Ascending aorta (tissue), 2 donors: ENCODE data around the gene PLCB1. TPM values are rescaled to one million over a fixed set of nuclear protein-coding genes. Genes with fewer than 3 reads are reported as not detected.

Source experiments
- DNase-seq, 2 donors: peaks; one replicate each; pipeline ENCODE4 v3.0.0-alpha.2; 2019; ENCODE audit warnings: low spot score in 2 of 2
- H3K27ac ChIP-seq, 2 donors: fragments of 200-600 bp; sonication (generic); one replicate each; pipeline ENCODE4 v1.5.1; 2016 to 2017; ENCODE audit warnings: mild to moderate bottlenecking in 1 of 2
- H3K27me3 ChIP-seq: fragments of 200-600 bp; sonication (generic); one replicate; pipeline ENCODE4 v1.5.1; 2017
- H3K36me3 ChIP-seq, 2 donors: fragments of 200-600 bp; sonication (generic); one replicate each; pipeline ENCODE4 v1.5.1; 2016
- H3K4me1 ChIP-seq, 2 donors: fragments of 200-600 bp; sonication (generic); one replicate each; pipeline ENCODE4 v1.5.1; 2016 to 2017; ENCODE audit warnings: mild to moderate bottlenecking in 1 of 2
- H3K4me3 ChIP-seq, 2 donors: fragments of 200-600 bp; sonication (generic); one replicate each; pipeline ENCODE4 v1.5.1; 2016 to 2017; ENCODE audit warnings: mild to moderate bottlenecking in 1 of 2
- H3K9me3 ChIP-seq, 2 donors: fragments of 200-600 bp; sonication (generic); one replicate each; pipeline ENCODE4 v1.5.1; 2016
- intact Hi-C: fragments of 100-400 bp; cut with DNase I; formaldehyde crosslinking; loops from one replicate; pipeline ENCODE4 v1.15.1; 2023
- total RNA-seq: library from RNA; depleted of rRNA; stranded (reverse); fragments of >200 nt; gene quantifications from one replicate; pipeline ENCODE4 v1.1.0, GENCODE V29; 2016
- TF ChIP-seq, protein P1 (sequence below), 3 experiments: fragments of 200-600 bp in 2 of 3; fragments of 450-650 bp in 1 of 3; sonication (generic) in 2 of 3; IDR thresholded peaks; one replicate each; pipeline ENCODE4 v1.5.1; 2016 to 2019; ENCODE audit warnings: antibody characterized with exemption in 3 of 3, mild to moderate bottlenecking in 1 of 3, moderate library complexity in 1 of 3

PLCB1 gene
- total RNA-seq, 1 donor from 2014 or later, result 22.9 TPM

DNA sequence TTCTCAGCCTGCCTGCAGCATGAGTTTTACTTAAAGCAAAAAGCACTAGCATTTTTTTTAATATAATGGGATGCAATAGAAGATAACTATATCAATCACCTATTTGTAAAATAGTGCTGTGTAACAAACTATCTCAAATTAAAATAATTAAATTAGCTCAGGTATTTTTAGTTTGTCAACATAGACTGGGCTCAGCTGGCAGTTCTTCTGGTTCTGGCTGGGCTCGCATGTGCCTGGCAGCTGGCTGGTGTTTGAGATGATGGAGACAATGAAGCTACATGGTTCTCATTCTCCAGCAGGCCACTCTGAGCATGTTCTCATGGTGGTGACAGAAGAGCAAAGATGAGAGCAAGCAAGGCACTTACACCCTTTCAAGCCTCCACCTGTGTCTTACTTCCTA is 181.0 kb downstream of the PLCB1 start:
- Histone ChIP-seq H3K27ac (no peak overlapping the region), H3K36me3 (no peaks in the 10 kb centered on the region), H3K4me3 (no peak overlapping the region), H3K9me3 (no peaks in the 10 kb centered on the region), H3K27me3 (no peaks in the 10 kb centered on the region), H3K4me1 (no peaks in the 10 kb centered on the region)
- no peak for DNase-seq
- TF ChIP-seq, protein P1, sequence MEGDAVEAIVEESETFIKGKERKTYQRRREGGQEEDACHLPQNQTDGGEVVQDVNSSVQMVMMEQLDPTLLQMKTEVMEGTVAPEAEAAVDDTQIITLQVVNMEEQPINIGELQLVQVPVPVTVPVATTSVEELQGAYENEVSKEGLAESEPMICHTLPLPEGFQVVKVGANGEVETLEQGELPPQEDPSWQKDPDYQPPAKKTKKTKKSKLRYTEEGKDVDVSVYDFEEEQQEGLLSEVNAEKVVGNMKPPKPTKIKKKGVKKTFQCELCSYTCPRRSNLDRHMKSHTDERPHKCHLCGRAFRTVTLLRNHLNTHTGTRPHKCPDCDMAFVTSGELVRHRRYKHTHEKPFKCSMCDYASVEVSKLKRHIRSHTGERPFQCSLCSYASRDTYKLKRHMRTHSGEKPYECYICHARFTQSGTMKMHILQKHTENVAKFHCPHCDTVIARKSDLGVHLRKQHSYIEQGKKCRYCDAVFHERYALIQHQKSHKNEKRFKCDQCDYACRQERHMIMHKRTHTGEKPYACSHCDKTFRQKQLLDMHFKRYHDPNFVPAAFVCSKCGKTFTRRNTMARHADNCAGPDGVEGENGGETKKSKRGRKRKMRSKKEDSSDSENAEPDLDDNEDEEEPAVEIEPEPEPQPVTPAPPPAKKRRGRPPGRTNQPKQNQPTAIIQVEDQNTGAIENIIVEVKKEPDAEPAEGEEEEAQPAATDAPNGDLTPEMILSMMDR (IDR thresholded peaks at IDR 0.05), result no peak
- intact Hi-C loops, result no loop called here

DNA sequence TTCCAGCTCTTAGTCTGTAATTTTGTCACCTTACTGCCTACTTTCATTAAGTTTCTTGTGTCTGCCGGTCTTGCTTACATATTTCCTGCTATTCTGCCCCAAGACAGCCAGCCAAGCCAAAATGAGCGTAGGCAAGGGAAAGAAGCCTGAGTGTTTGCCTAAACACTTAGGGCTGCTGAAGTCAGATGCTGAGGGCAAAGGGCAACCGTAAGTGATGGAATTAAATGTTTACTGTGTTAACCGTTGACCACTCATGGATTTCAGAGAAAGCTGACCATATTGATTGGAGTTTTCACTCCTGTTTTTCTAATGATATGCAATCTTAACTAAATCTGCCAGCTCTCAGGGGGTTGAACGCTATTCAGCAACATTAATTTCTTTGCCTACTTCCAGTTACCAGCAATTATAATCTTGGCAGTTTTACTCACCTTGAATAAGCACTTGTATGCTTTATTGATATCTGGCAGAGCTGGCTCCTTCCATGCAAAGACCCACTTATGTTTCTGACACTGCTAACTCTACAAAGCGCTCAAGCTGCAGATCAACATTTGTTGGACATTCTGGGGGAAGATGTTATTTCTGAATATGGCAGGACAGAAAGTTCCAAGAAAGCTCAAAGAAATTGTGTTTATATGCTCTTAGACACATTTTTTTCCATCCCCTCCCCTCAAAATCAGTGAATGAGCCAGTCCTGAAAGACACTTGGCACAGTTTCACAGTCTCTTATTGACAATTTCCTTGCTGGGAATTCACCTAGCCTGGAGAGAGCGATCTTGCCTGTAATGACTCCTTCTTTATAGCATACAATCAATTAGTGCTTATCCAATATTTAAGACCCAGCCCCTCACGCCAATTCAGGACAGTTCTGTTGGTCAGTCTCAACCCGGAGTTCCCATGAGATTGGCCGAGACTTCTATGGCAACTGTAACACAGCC is 183.8 kb downstream of the PLCB1 start:
- intact Hi-C loops, result no loop called here
- H3K9me3 ChIP-seq, result no peaks in the 10 kb centered on the region

DNA sequence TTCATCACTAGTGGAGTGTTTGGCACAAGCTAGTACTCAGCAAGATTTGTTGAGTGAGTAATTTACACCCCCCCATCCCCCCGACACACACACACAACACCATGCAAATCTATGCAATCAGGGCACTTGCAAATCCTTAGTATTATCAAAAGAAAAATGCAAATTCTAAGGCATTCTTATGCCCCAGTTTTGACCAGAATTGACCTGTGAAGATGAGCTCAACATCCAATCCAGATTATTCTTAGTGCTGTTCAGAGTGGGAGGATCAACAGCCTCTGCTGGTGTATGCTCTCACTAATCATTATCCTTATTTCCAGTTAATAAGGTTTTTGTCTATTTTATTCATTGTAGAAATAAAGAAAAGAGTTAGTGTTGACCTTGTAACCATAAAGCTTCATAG is 185.4 kb downstream of the PLCB1 start:
- intact Hi-C loops, result no loop called here
- H3K9me3 ChIP-seq, result no peaks in the 10 kb centered on the region
- no peak overlapping the region for H3K27ac ChIP-seq
- no peak overlapping the region for H3K4me3 ChIP-seq
- TF ChIP-seq, protein P1 (IDR thresholded peaks at IDR 0.05), result no peak
- H3K4me1 ChIP-seq, result no peaks in the 10 kb centered on the region
- DNase-seq, result no peak
- H3K27me3 ChIP-seq, result no peaks in the 10 kb centered on the region
- no peaks in the 10 kb centered on the region for H3K36me3 ChIP-seq

More for the DNA sequence above, 183.8 kb downstream of the PLCB1 start:
- Histone ChIP-seq H3K27me3 (no peaks in the 10 kb centered on the region), H3K4me3 (no peak overlapping the region), H3K27ac (no peak overlapping the region), H3K4me1 (no peaks in the 10 kb centered on the region), H3K36me3 (no peaks in the 10 kb centered on the region)
- DNase-seq, result no peak
- TF ChIP-seq, protein P1 (IDR thresholded peaks at IDR 0.05), result no peak

DNA sequence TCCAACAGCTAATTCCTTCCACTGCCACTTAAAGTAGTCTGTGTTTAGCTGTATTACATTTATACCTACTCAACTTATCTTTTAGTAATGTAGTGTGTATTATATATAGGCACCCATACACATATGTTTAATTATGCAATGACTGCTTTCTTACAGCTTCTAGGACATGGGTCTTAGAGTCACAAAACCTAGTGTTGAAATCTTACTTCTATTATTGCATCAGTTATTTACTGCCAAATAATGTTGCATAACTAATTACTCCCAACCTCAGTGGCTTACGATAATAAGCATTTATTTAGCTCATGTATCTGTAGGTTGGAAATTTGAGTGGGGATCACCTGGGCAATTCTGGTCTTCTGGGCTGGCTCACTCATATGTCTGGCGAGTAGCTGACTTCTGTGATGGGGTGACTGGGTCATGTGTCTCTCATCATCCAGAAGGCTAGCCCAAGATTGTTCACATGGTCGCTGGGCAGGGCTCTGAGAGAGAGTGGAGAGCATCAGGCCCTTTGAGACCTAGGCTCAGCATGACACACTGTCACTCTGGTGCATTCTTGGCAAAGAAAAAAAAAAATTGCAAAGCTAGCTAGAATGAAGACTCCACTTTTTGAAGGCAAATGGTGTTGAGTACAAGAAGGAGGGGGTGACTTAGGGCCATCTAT is 187.0 kb downstream of the PLCB1 start:
- Histone ChIP-seq H3K9me3 (no peaks in the 10 kb centered on the region), H3K36me3 (no peaks in the 10 kb centered on the region), H3K4me3 (no peak overlapping the region), H3K4me1 (no peaks in the 10 kb centered on the region), H3K27me3 (no peaks in the 10 kb centered on the region), H3K27ac (no peak overlapping the region)
- intact Hi-C loops, result no loop called here
- TF ChIP-seq, protein P1 (IDR thresholded peaks at IDR 0.05), result no peak
- DNase-seq, result no peak

DNA sequence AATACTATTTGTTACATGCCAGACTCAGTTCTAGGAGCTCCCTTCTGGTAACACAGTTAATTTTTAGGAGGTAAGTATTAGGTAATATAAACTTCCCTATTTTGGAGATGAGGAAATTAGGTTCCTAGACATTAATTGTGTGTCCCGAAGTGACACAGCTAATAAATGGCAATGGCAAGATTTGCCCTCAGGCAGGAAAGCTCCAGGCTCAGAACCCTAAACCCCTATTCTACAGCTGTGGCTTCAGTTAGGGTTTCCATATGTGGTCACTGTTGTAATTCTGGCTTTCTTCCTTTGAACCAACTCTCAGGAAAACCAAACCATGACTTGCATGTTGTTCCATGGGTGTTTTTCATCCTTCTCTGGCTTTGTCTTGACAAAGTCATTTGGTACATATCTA is 188.2 kb downstream of the PLCB1 start:
- Histone ChIP-seq H3K36me3 (no peaks in the 10 kb centered on the region), H3K27ac (no peak overlapping the region), H3K4me3 (no peak overlapping the region), H3K27me3 (no peaks in the 10 kb centered on the region), H3K4me1 (no peaks in the 10 kb centered on the region), H3K9me3 (no peaks in the 10 kb centered on the region)
- DNase-seq, result no peak
- TF ChIP-seq, protein P1 (IDR thresholded peaks at IDR 0.05), result no peak
- intact Hi-C loops, result no loop called here
